ENCODE results near the gene REN.

DNA sequence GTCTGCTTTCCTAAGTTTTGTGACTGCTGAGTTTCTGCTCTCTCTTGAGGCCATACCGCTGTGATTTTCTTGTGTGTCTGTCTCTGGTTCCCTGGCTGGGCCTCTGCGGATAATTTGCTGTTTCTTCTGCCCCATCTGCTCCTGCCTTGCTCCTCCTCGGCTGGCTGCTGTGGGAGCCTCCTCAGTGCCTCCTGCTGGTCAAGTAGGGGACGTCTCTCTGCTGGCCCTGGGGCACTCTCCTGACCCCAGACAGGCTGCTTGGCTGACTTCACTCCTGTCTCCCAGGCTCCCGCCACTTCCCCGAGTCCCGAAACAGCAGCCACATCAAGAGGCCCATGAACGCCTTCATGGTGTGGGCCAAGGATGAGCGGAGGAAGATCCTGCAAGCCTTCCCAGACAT lies 42.8 kb downstream of the REN start:
- TF ChIP-seq, protein P1, sequence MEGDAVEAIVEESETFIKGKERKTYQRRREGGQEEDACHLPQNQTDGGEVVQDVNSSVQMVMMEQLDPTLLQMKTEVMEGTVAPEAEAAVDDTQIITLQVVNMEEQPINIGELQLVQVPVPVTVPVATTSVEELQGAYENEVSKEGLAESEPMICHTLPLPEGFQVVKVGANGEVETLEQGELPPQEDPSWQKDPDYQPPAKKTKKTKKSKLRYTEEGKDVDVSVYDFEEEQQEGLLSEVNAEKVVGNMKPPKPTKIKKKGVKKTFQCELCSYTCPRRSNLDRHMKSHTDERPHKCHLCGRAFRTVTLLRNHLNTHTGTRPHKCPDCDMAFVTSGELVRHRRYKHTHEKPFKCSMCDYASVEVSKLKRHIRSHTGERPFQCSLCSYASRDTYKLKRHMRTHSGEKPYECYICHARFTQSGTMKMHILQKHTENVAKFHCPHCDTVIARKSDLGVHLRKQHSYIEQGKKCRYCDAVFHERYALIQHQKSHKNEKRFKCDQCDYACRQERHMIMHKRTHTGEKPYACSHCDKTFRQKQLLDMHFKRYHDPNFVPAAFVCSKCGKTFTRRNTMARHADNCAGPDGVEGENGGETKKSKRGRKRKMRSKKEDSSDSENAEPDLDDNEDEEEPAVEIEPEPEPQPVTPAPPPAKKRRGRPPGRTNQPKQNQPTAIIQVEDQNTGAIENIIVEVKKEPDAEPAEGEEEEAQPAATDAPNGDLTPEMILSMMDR (IDR thresholded peaks at IDR 0.05), result no peak
- TF ChIP-seq POLR2A (IDR thresholded peaks at IDR 0.05), result no peak

Data from ovary (tissue), 3 donors.